ENCODE results near the gene IFNA8. TPM values are rescaled to one million over a fixed set of nuclear protein-coding genes. Genes with fewer than 3 reads are reported as not detected.
"Not testable (repeated sequence)": the region's sequence is repeated elsewhere in the genome, so short reads cannot be mapped to it uniquely, and the experiment has no call there.

Gene IFNA8
- total RNA-seq = not detected in 2 replicates

GRCh38 chr9:21408817-21409216, at the start of gene IFNA8:
TSS of gene IFNA8 (plus strand) at chr9:21409117. CDS start at chr9:21409177, 60 bp downstream.
- DNase-seq (ENCODE audit: low read depth, low spot score) = no peak

GRCh38 chr9:21362287-21362686, 46.6 kb upstream of the IFNA8 start:
- no peak for DNase-seq (ENCODE audit: low read depth, low spot score)

GRCh38 chr9:21367169-21367568, 41.7 kb upstream of the IFNA8 start:
- not testable (repeated sequence) for DNase-seq (ENCODE audit: low read depth, low spot score)

GRCh38 chr9:21367957-21368356, 41.0 kb upstream of the IFNA8 start, which contains the start of gene IFNA13:
TSS of gene IFNA13 (minus strand) at chr9:21368057. CDS start at chr9:21368010, 47 bp downstream.
- DNase-seq (ENCODE audit: low read depth, low spot score) = no peak

- not testable (repeated sequence) for DNase-seq (ENCODE audit: low read depth, low spot score)
Measured at GRCh38 chr9:21371467-21371866, 37.5 kb upstream of the IFNA8 start.

GRCh38 chr9:21381448-21382339, 27.2 kb upstream of the IFNA8 start:
- DNase-seq (ENCODE audit: low read depth, low spot score) = no peak

GRCh38 chr9:21383627-21384026, 25.3 kb upstream of the IFNA8 start:
- no peak for DNase-seq (ENCODE audit: low read depth, low spot score)

GRCh38 chr9:21385131-21385670, 23.7 kb upstream of the IFNA8 start, which contains the start of gene IFNA2:
TSS of gene IFNA2 (minus strand) at chr9:21385398. CDS start at chr9:21385329, 69 bp downstream.
- DNase-seq (ENCODE audit: low read depth, low spot score) = no peak

- DNase-seq (ENCODE audit: low read depth, low spot score) = no peak
Measured at GRCh38 chr9:21392270-21392669, 16.6 kb upstream of the IFNA8 start.

- DNase-seq (ENCODE audit: low read depth, low spot score) = no peak
Measured at GRCh38 chr9:21395778-21396717, 12.9 kb upstream of the IFNA8 start.

GRCh38 chr9:21398955-21399489, 9.9 kb upstream of the IFNA8 start:
- no peak for DNase-seq (ENCODE audit: low read depth, low spot score)

- DNase-seq (ENCODE audit: low read depth, low spot score) = no peak
Measured at GRCh38 chr9:21399956-21400355, 9.0 kb upstream of the IFNA8 start.

GRCh38 chr9:21402386-21403251, 6.3 kb upstream of the IFNA8 start:
- DNase-seq (ENCODE audit: low read depth, low spot score) = no peak

GRCh38 chr9:21404146-21404545, 4.8 kb upstream of the IFNA8 start:
- DNase-seq (ENCODE audit: low read depth, low spot score) = no peak

GRCh38 chr9:21412107-21412506, 3.2 kb downstream of the IFNA8 start:
- DNase-seq (ENCODE audit: low read depth, low spot score) = no peak

- DNase-seq (ENCODE audit: low read depth, low spot score) = no peak
Measured at GRCh38 chr9:21413151-21413550, 4.2 kb downstream of the IFNA8 start.

- no peak for DNase-seq (ENCODE audit: low read depth, low spot score)
Measured at GRCh38 chr9:21413624-21414023, 4.7 kb downstream of the IFNA8 start.

- no peak for DNase-seq (ENCODE audit: low read depth, low spot score)
Measured at GRCh38 chr9:21414220-21414940, 5.5 kb downstream of the IFNA8 start.

- no peak for DNase-seq (ENCODE audit: low read depth, low spot score)
Measured at GRCh38 chr9:21415493-21416267, 6.8 kb downstream of the IFNA8 start.
